HCT116 (cell line): ENCODE results near the gene APBA2. TPM values are rescaled to one million over a fixed set of nuclear protein-coding genes. Genes with fewer than 3 reads are reported as not detected.

ENCODE experiments used
- ATAC-seq: fragments of 200-7000 bp; cut with Tn5 transposase; 2 replicates; pipeline ENCODE4 v1.9.1; 2020; ENCODE audit warnings: mild to moderate bottlenecking, moderate library complexity
- BruUV-seq: library from RNA; stranded (reverse); fragments of 400-500 nt; replicated peaks from 2 replicates; lab custom pipeline; 2021; lab: Mats Ljungman, UMichigan
- CTCF ChIA-PET: fragments of 300-600 bp; sonication (Branson Sonifier 250); formaldehyde crosslinking; loops from one replicate; lab custom pipeline; 2021; ENCODE audit warnings: antibody characterized with exemption; lab: Charles Lee
- POLR2A ChIA-PET: fragments of 300-600, 350-600 bp; sonication (Branson Sonifier 250); formaldehyde crosslinking; loops from one replicate; lab custom pipeline; 2021; ENCODE audit warnings: antibody characterized with exemption; lab: Charles Lee
- RAD21 ChIA-PET, 2 experiments: fragments of 300-600 bp; sonication (Branson Sonifier 250); formaldehyde crosslinking; loops; one replicate each; lab custom pipeline; 2023; ENCODE audit warnings: low total read pairs in 2 of 2; ENCODE audit not compliant: uncharacterized antibody in 2 of 2, unreplicated experiment in 2 of 2, low non-redundant PET in 1 of 2; lab: Charles Lee
- DNase-seq: peaks from one replicate; pipeline ENCODE4 v3.0.0-alpha.2; 2010; ENCODE audit warnings: low read depth, low spot score
- H2AFZ ChIP-seq: fragments of 200-600 bp; shearing (Covaris generic), sonication (generic); 2 replicates; pipeline ENCODE4 v1.6.1; 2017; ENCODE audit warnings: low read depth, mixed run types, mixed read lengths, antibody characterized with exemption, low read length; ENCODE audit not compliant: poor library complexity, severe bottlenecking
- H3K27ac ChIP-seq: 2 replicates; pipeline ENCODE4 v1.5.1; 2012; ENCODE audit warnings: low read depth, low read length
- H3K27me3 ChIP-seq: fragments of 200-600 bp; sonication (generic); 2 replicates; pipeline ENCODE4 v1.6.1; 2016; ENCODE audit warnings: mixed run types, low read length, mixed read lengths; ENCODE audit not compliant: insufficient read depth
- H3K36me3 ChIP-seq, 2 experiments: fragments of 200-500 bp in 1 of 2; fragments of 200-600 bp in 1 of 2; sonication (Bioruptor generic) in 1 of 2; sonication (generic) in 1 of 2; 2 replicates each; pipeline versions ENCODE4 v1.5.1 to v1.6.1; 2014 to 2016; ENCODE audit warnings: low read length in 2 of 2, inconsistent platforms in 1 of 2, mixed read lengths in 1 of 2, mixed run types in 1 of 2; ENCODE audit not compliant: insufficient read depth in 2 of 2, control insufficient read depth in 1 of 2
- H3K4me1 ChIP-seq, 2 experiments: fragments of 200-600 bp in 1 of 2; sonication (generic) in 1 of 2; 2 replicates each; pipeline versions ENCODE4 v1.5.1 to v1.6.1; 2012 to 2017; ENCODE audit warnings: low read length in 2 of 2, inconsistent platforms in 1 of 2, mild to moderate bottlenecking in 1 of 2, mixed read lengths in 1 of 2, mixed run types in 1 of 2, moderate library complexity in 1 of 2; ENCODE audit not compliant: insufficient read depth in 2 of 2, control insufficient read depth in 1 of 2
- H3K4me2 ChIP-seq: fragments of 200-600 bp; sonication (generic); 2 replicates; pipeline ENCODE4 v1.6.1; 2017; ENCODE audit warnings: mixed run types, low read length, mixed read lengths
- H3K4me3 ChIP-seq, 2 experiments: fragments of 200-600 bp in 1 of 2; sonication (generic) in 1 of 2; replicated peaks in 1 of 2; 2 replicates each; pipeline ENCODE4 v1.5.1; 2011 to 2016; ENCODE audit warnings: low read length in 2 of 2, control low read depth in 1 of 2, low read depth in 1 of 2, mild to moderate bottlenecking in 1 of 2, mixed read lengths in 1 of 2, mixed run types in 1 of 2
- H3K79me2 ChIP-seq: fragments of 200-600 bp; sonication (generic); 2 replicates; pipeline ENCODE4 v1.6.1; 2017; ENCODE audit warnings: mild to moderate bottlenecking, mixed run types, low read length, moderate library complexity, mixed read lengths; ENCODE audit not compliant: insufficient read depth
- H3K9ac ChIP-seq: fragments of 200-600 bp; sonication (generic); 2 replicates; pipeline ENCODE4 v1.6.1; 2016; ENCODE audit warnings: low read length, mixed read lengths
- H3K9me2 ChIP-seq: fragments of 200-600 bp; sonication (generic), shearing (Covaris generic); 2 replicates; pipeline ENCODE4 v1.6.1; 2017; ENCODE audit warnings: mixed run types, mild to moderate bottlenecking, moderate library complexity; ENCODE audit not compliant: insufficient read depth
- H3K9me3 ChIP-seq, 2 experiments: fragments of 200-500 bp in 1 of 2; fragments of 200-600 bp in 1 of 2; sonication (Bioruptor generic) in 1 of 2; sonication (generic) in 1 of 2; 2 replicates each; pipeline ENCODE4 v1.6.1; 2014 to 2017; ENCODE audit warnings: low read length in 2 of 2, mixed read lengths in 2 of 2, inconsistent platforms in 1 of 2, low read depth in 1 of 2, mild to moderate bottlenecking in 1 of 2, mixed run types in 1 of 2, moderate library complexity in 1 of 2; ENCODE audit not compliant: control insufficient read depth in 1 of 2, insufficient read depth in 1 of 2
- H4K20me1 ChIP-seq: fragments of 200-600 bp; sonication (generic), shearing (Covaris generic); 2 replicates; pipeline ENCODE4 v1.6.1; 2017; ENCODE audit warnings: mixed run types, mild to moderate bottlenecking, moderate library complexity; ENCODE audit not compliant: insufficient read depth
- CBX3 ChIP-seq: IDR thresholded peaks from 2 replicates; pipeline ENCODE4 v1.6.1; 2012; ENCODE audit warnings: low read depth
- CEBPB ChIP-seq: IDR thresholded peaks from 2 replicates; pipeline ENCODE4 v1.6.1; 2012; ENCODE audit warnings: low read depth
- CTCF ChIP-seq, 3 experiments: fragments of 200-600 bp in 1 of 3; sonication (generic) in 1 of 3; IDR thresholded peaks in 2 of 3; conservative IDR thresholded peaks in 1 of 3; 2 replicates each; pipeline ENCODE4 v1.5.1; 2012 to 2017; ENCODE audit warnings: low read depth in 2 of 3, low read length in 2 of 3, antibody characterized with exemption in 1 of 3, borderline replicate concordance in 1 of 3, control low read depth in 1 of 3, mild to moderate bottlenecking in 1 of 3, mixed read lengths in 1 of 3, mixed run types in 1 of 3, moderate library complexity in 1 of 3; ENCODE audit not compliant: insufficient read depth in 1 of 3
- ELF1 ChIP-seq: IDR thresholded peaks from 2 replicates; pipeline ENCODE4 v1.6.1; 2012; ENCODE audit warnings: low read depth, borderline replicate concordance
- EZH2 ChIP-seq: fragments of 200-600 bp; sonication (generic); IDR thresholded peaks from 2 replicates; pipeline ENCODE4 v1.6.1; 2017; ENCODE audit warnings: antibody characterized with exemption, mixed run types
- FOSL1 ChIP-seq: IDR thresholded peaks from 2 replicates; pipeline ENCODE4 v1.6.1; 2012; ENCODE audit warnings: low read depth
- POLR2A ChIP-seq: IDR thresholded peaks from 2 replicates; pipeline ENCODE4 v1.7.0; 2011; ENCODE audit warnings: borderline replicate concordance; ENCODE audit not compliant: insufficient read depth, insufficient read length; ENCODE audit errors: extremely low read depth
- SRF ChIP-seq: IDR thresholded peaks from 2 replicates; pipeline ENCODE4 v1.6.1; 2012; ENCODE audit warnings: low read depth
- TCF7L2 ChIP-seq: IDR thresholded peaks from 2 replicates; pipeline ENCODE4 v1.7.0; 2011; ENCODE audit warnings: borderline replicate concordance, inconsistent platforms; ENCODE audit not compliant: insufficient read depth, insufficient read length; ENCODE audit errors: extremely low read depth
- intact Hi-C: fragments of 100-400 bp; cut with micrococcal nuclease; formaldehyde crosslinking; loops from 2 replicates; pipeline ENCODE4 v1.10.0; 2022
- total RNA-seq: library from RNA; stranded (reverse); gene quantifications from one replicate; pipeline ENCODE4 v1.2.1, GENCODE V29; 2021; ENCODE audit not compliant: unreplicated experiment
- TF ChIP-seq, protein P1 (sequence below): IDR thresholded peaks from 2 replicates; pipeline ENCODE4 v1.6.1; 2012; ENCODE audit warnings: low read depth

The APBA2 gene
- total RNA-seq, 1 experiment from 2014 or later, result 0.47 TPM

GRCh38 chr15:28894631-28895030 is 8.9 kb downstream of the APBA2 start:
- no peaks in the 10 kb centered on the region for H3K27me3 ChIP-seq
- no peak overlapping the region for H3K9ac ChIP-seq
- DNase-seq (no peak), ATAC-seq (no peak)
- no peaks in the 10 kb centered on the region for H4K20me1 ChIP-seq
- no peak overlapping the region for H3K4me3 ChIP-seq
- intact Hi-C loops, result no loop called here
- ChIA-PET POLR2A (no interaction called here), CTCF (no interaction called here), RAD21 (no interaction called here)
- H3K9me3 ChIP-seq, result no peaks in the 10 kb centered on the region
- TF ChIP-seq CEBPB (no peak), SRF (no peak), POLR2A (no peak), ELF1 (no peak), EZH2 (no peak), CBX3 (no peak), CTCF (IDR thresholded peaks at IDR 0.05 in 2 of 3, conservative IDR thresholded peaks at IDR 0.05 in 1 of 3; ENCODE audit: borderline replicate concordance in 1 of 3, insufficient read depth in 1 of 3, low read depth in 2 of 3, low read length in 2 of 3) (no peak), FOSL1 (no peak), TCF7L2 (no peak)
- TF ChIP-seq, protein P1, sequence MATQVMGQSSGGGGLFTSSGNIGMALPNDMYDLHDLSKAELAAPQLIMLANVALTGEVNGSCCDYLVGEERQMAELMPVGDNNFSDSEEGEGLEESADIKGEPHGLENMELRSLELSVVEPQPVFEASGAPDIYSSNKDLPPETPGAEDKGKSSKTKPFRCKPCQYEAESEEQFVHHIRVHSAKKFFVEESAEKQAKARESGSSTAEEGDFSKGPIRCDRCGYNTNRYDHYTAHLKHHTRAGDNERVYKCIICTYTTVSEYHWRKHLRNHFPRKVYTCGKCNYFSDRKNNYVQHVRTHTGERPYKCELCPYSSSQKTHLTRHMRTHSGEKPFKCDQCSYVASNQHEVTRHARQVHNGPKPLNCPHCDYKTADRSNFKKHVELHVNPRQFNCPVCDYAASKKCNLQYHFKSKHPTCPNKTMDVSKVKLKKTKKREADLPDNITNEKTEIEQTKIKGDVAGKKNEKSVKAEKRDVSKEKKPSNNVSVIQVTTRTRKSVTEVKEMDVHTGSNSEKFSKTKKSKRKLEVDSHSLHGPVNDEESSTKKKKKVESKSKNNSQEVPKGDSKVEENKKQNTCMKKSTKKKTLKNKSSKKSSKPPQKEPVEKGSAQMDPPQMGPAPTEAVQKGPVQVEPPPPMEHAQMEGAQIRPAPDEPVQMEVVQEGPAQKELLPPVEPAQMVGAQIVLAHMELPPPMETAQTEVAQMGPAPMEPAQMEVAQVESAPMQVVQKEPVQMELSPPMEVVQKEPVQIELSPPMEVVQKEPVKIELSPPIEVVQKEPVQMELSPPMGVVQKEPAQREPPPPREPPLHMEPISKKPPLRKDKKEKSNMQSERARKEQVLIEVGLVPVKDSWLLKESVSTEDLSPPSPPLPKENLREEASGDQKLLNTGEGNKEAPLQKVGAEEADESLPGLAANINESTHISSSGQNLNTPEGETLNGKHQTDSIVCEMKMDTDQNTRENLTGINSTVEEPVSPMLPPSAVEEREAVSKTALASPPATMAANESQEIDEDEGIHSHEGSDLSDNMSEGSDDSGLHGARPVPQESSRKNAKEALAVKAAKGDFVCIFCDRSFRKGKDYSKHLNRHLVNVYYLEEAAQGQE, result no peak
- no peak overlapping the region for H2AFZ ChIP-seq
- no peak overlapping the region for H3K4me2 ChIP-seq
- no peaks in the 10 kb centered on the region for H3K79me2 ChIP-seq
- no TSS peak for BruUV-seq
- no peaks in the 10 kb centered on the region for H3K36me3 ChIP-seq
- no peak overlapping the region for H3K27ac ChIP-seq
- H3K9me2 ChIP-seq, result no peaks in the 10 kb centered on the region
- peaks cover 2 to 7% of the 10 kb centered on the region in 2 experiments; a peak in 3 of 4 replicates for H3K4me1 ChIP-seq
